CD4-positive, alpha-beta memory T cell (primary cell): Measurements from ENCODE around the gene CBX1. TPM values are rescaled to one million over a fixed set of nuclear protein-coding genes. Genes with fewer than 3 reads are reported as not detected.
"Not testable (repeated sequence)": the region's sequence is repeated elsewhere in the genome, so short reads cannot be mapped to it uniquely, and the experiment has no call there.

Experiments
- CTCF ChIA-PET: fragments of 350-600 bp; sonication (Branson Sonifier 250); formaldehyde crosslinking; loops from one replicate; lab custom pipeline; 2021; ENCODE audit warnings: inconsistent platforms; ENCODE audit not compliant: partially characterized antibody; lab: Charles Lee
- POLR2A ChIA-PET: fragments of 350-600 bp; sonication (Branson Sonifier 250); formaldehyde crosslinking; loops from one replicate; lab custom pipeline; 2021; ENCODE audit not compliant: partially characterized antibody; lab: Charles Lee
- DNase-seq, 5 donors: peaks; one replicate each; pipeline versions ENCODE4 v3.0.0 to v3.0.0-alpha.2; 2020 to 2022; ENCODE audit warnings: mixed read lengths in 1 of 5
- H3K27ac ChIP-seq: one replicate; pipeline ENCODE4 v1.7.0; 2013; ENCODE audit warnings: low read depth, low read length
- H3K27me3 ChIP-seq: 2 replicates; pipeline ENCODE4 v1.7.0; 2013; ENCODE audit warnings: mild to moderate bottlenecking, low read length, moderate library complexity; ENCODE audit not compliant: insufficient read depth
- H3K36me3 ChIP-seq: 2 replicates; pipeline ENCODE4 v1.7.0; 2013; ENCODE audit warnings: mild to moderate bottlenecking, low read length, moderate library complexity; ENCODE audit not compliant: insufficient read depth
- H3K4me1 ChIP-seq: 2 replicates; pipeline ENCODE4 v1.7.0; 2013; ENCODE audit warnings: mild to moderate bottlenecking, low read length, moderate library complexity; ENCODE audit not compliant: insufficient read depth
- H3K4me3 ChIP-seq, 2 donors: one replicate each; pipeline ENCODE4 v1.7.0; 2013; ENCODE audit warnings: low read length in 2 of 2, mild to moderate bottlenecking in 1 of 2
- H3K9me3 ChIP-seq, 2 donors: one replicate each; pipeline ENCODE4 v1.7.0; 2013; ENCODE audit warnings: low read length in 2 of 2, control low read depth in 1 of 2; ENCODE audit not compliant: control insufficient read depth in 1 of 2
- H3K27ac Mint-ChIP-seq, 7 donors: one replicate each; pipeline ENCODE4 v1.8.0; 2020 to 2021; ENCODE audit warnings: mixed read lengths in 7 of 7, mild to moderate bottlenecking in 6 of 7, inconsistent platforms in 3 of 7, moderate library complexity in 3 of 7
- H3K27me3 Mint-ChIP-seq, 2 donors: one replicate each; pipeline ENCODE4 v1.8.0; 2020 to 2021; ENCODE audit warnings: mixed read lengths in 2 of 2
- H3K36me3 Mint-ChIP-seq, 2 donors: one replicate each; pipeline ENCODE4 v1.8.0; 2020 to 2021; ENCODE audit warnings: mixed read lengths in 2 of 2, inconsistent platforms in 1 of 2, mild to moderate bottlenecking in 1 of 2
- H3K4me1 Mint-ChIP-seq, 4 donors: one replicate each; pipeline ENCODE4 v1.8.0; 2020 to 2021; ENCODE audit warnings: mixed read lengths in 4 of 4, mild to moderate bottlenecking in 1 of 4
- H3K4me3 Mint-ChIP-seq, 8 donors: one replicate each; pipeline ENCODE4 v1.8.0; 2020 to 2021; ENCODE audit warnings: mixed read lengths in 8 of 8, mild to moderate bottlenecking in 7 of 8, moderate library complexity in 6 of 8, inconsistent platforms in 3 of 8
- H3K9me3 Mint-ChIP-seq, 8 donors: one replicate each; pipeline ENCODE4 v1.8.0; 2020 to 2021; ENCODE audit warnings: mixed read lengths in 8 of 8, mild to moderate bottlenecking in 5 of 8, inconsistent platforms in 3 of 8, moderate library complexity in 1 of 8
- intact Hi-C: fragments of 100-400 bp; cut with micrococcal nuclease; formaldehyde crosslinking; loops from one replicate; pipeline ENCODE4 v1.15.1; 2023
- polyA plus RNA-seq, 2 donors: library from polyadenylated mRNA; unstranded; fragments of 300-500 nt; fragmentation: Illumina TruSeq; gene quantifications; one replicate each; pipeline ENCODE4 v1.2.3, GENCODE V29; 2021
- total RNA-seq, 2 experiments: library from RNA; stranded (reverse); gene quantifications; one replicate each; pipeline ENCODE4 v1.2.3, GENCODE V29; 2021

CBX1 gene
- total and polyA plus RNA-seq, 4 experiments from 2014 or later: 10.1 to 37.1 (median 26.9) TPM

- Histone ChIP-seq H3K4me1 (no peaks in the 10 kb centered on the region), H3K4me3 (no peak overlapping the region), H3K27me3 (no peaks in the 10 kb centered on the region), H3K27ac (no peak overlapping the region), H3K9me3 (no peaks in the 10 kb centered on the region), H3K36me3 (no peaks in the 10 kb centered on the region)
- ChIA-PET POLR2A (interaction anchor here (1.1 kb wide), 1 partner anchor 49 kb away, joined by 3 read pairs; no protein-coding TSS in a partner anchor), CTCF (interaction anchor here (1.2 to 13.3 kb wide), 6 partner anchors 10 to 537 kb away, joined by 3 to 174 read pairs (median 31); partner anchors contain the start of gene CBX1)
- DNase-seq: no peak
- no peak overlapping the region for H3K4me3 Mint-ChIP-seq
- H3K27ac Mint-ChIP-seq: no peak overlapping the region
- H3K9me3 Mint-ChIP-seq: no peaks in the 10 kb centered on the region
- peaks cover 2 to 4% of the 10 kb centered on the region in 2 donors for H3K36me3 Mint-ChIP-seq
- intact Hi-C loops: loop anchor here (2.0 to 10.0 kb wide), 2 partner anchors 19 to 137 kb away; partner anchors contain the start of genes CBX1 and PNPO
- no peaks in the 10 kb centered on the region for H3K27me3 Mint-ChIP-seq
- H3K4me1 Mint-ChIP-seq: peaks cover 6 to 10% (median 6%) of the 10 kb centered on the region in 4 donors
These were observed 19.4 kb downstream of the CBX1 start for GRCh38 chr17:48081858-48082257.

GRCh38 chr17:48077152-48077551 lies 24.1 kb downstream of the CBX1 start:
- Mint-ChIP-seq H3K36me3 (peaks cover 16 to 27% of the 10 kb centered on the region in 2 donors), H3K4me1 (peaks cover 0 to 12% (median 4%) of the 10 kb centered on the region in 4 donors)
- peaks cover 19% of the 10 kb centered on the region for H3K36me3 ChIP-seq
- H3K27ac ChIP-seq, H3K9me3 Mint-ChIP-seq, H3K27ac Mint-ChIP-seq, POLR2A ChIA-PET, H3K4me1 ChIP-seq, H3K9me3 ChIP-seq, H3K27me3 Mint-ChIP-seq, DNase-seq, intact Hi-C loops, H3K4me3 Mint-ChIP-seq, H3K27me3 ChIP-seq, H3K4me3 ChIP-seq: not testable (repeated sequence)
- CTCF ChIA-PET: interaction anchor here (1.5 to 13.3 kb wide), 7 partner anchors 9 to 541 kb away, joined by 3 to 174 read pairs (median 6); no protein-coding TSS in a partner anchor

- peaks cover 32% of the 10 kb centered on the region for H3K36me3 ChIP-seq
- Mint-ChIP-seq H3K9me3 (no peaks in the 10 kb centered on the region), H3K36me3 (peaks cover 16 to 38% of the 10 kb centered on the region in 2 donors), H3K27ac (peak overlapping the region in 2 of 7 donors; percentile 48 to 57), H3K27me3 (no peaks in the 10 kb centered on the region), H3K4me1 (peaks cover 0 to 6% (median 2%) of the 10 kb centered on the region in 4 donors), H3K4me3 (no peak overlapping the region)
- ChIA-PET POLR2A (interaction anchor here (1.2 to 1.6 kb wide), 2 partner anchors 26 to 49 kb away, joined by 5 to 6 read pairs; no protein-coding TSS in a partner anchor), CTCF (interaction anchor here (0.7 to 13.3 kb wide), 28 partner anchors 8 to 544 kb away, joined by 3 to 174 read pairs (median 8); partner anchors contain the start of genes COPZ2, NFE2L1, PNPO and SCRN2)
- no peaks in the 10 kb centered on the region for H3K4me1 ChIP-seq
- DNase-seq: peak; percentile 64 to 85 (median 69)
- no peak overlapping the region for H3K4me3 ChIP-seq
- intact Hi-C loops: loop anchor here (1.0 kb wide), 3 partner anchors 37 to 96 kb away; partner anchors contain the start of gene COPZ2
- H3K27ac ChIP-seq: no peak overlapping the region
- H3K27me3 ChIP-seq: no peaks in the 10 kb centered on the region
- H3K9me3 ChIP-seq: no peaks in the 10 kb centered on the region
These were observed 26.8 kb downstream of the CBX1 start for GRCh38 chr17:48074322-48075081.

GRCh38 chr17:48073566-48074094 lies 27.6 kb downstream of the CBX1 start:
- not testable (repeated sequence) for H3K9me3 Mint-ChIP-seq, H3K27me3 ChIP-seq, H3K4me3 ChIP-seq, H3K27ac ChIP-seq, H3K4me1 Mint-ChIP-seq, DNase-seq, H3K27me3 Mint-ChIP-seq, H3K27ac Mint-ChIP-seq, H3K4me1 ChIP-seq, H3K4me3 Mint-ChIP-seq, H3K9me3 ChIP-seq
- H3K36me3 Mint-ChIP-seq: peaks cover 16 to 42% of the 10 kb centered on the region in 2 donors
- ChIA-PET POLR2A (interaction anchor here (0.9 to 1.2 kb wide), 2 partner anchors 25 to 48 kb away, joined by 5 read pairs; no protein-coding TSS in a partner anchor), CTCF (interaction anchor here (0.7 to 7.2 kb wide), 23 partner anchors 9 to 545 kb away, joined by 3 to 148 read pairs (median 6); partner anchors contain the start of genes COPZ2, NFE2L1, PNPO and SCRN2)
- peaks cover 32% of the 10 kb centered on the region for H3K36me3 ChIP-seq
- intact Hi-C loops: loop anchor here (1.0 kb wide), 3 partner anchors 36 to 95 kb away; partner anchors contain the start of gene COPZ2

- ChIA-PET POLR2A (interaction anchor here (1.0 kb wide), 1 partner anchor 47 kb away, joined by 3 read pairs; no protein-coding TSS in a partner anchor), CTCF (interaction anchor here (0.5 to 7.2 kb wide), 9 partner anchors 12 to 125 kb away, joined by 3 to 148 read pairs (median 18); partner anchors contain the start of gene COPZ2)
- H3K27ac ChIP-seq, intact Hi-C loops, H3K9me3 Mint-ChIP-seq, H3K9me3 ChIP-seq, H3K4me1 Mint-ChIP-seq, H3K4me3 ChIP-seq, H3K27me3 Mint-ChIP-seq, H3K4me1 ChIP-seq, DNase-seq, H3K4me3 Mint-ChIP-seq, H3K27me3 ChIP-seq: not testable (repeated sequence)
- H3K36me3 Mint-ChIP-seq: peaks cover 20 to 46% of the 10 kb centered on the region in 2 donors
- H3K36me3 ChIP-seq: peaks cover 32% of the 10 kb centered on the region
- H3K27ac Mint-ChIP-seq: peak overlapping the region in 1 of 7 donors; percentile 19
These were observed 28.5 kb downstream of the CBX1 start for GRCh38 chr17:48072811-48073210.

- Mint-ChIP-seq H3K9me3 (no peaks in the 10 kb centered on the region), H3K4me3 (no peak overlapping the region), H3K27me3 (no peaks in the 10 kb centered on the region), H3K27ac (no peak overlapping the region), H3K36me3 (peaks cover 20 to 48% of the 10 kb centered on the region in 2 donors), H3K4me1 (peaks cover 0 to 6% (median 2%) of the 10 kb centered on the region in 4 donors)
- DNase-seq: no peak
- Histone ChIP-seq H3K4me3 (no peak overlapping the region), H3K36me3 (peaks cover 36% of the 10 kb centered on the region), H3K4me1 (no peaks in the 10 kb centered on the region), H3K27ac (no peak overlapping the region), H3K27me3 (no peaks in the 10 kb centered on the region), H3K9me3 (no peaks in the 10 kb centered on the region)
- intact Hi-C loops: no loop called here
- CTCF ChIA-PET: interaction anchor here (1.3 to 7.2 kb wide), 5 partner anchors 10 to 93 kb away, joined by 3 to 148 read pairs (median 4); partner anchors contain the start of gene COPZ2
- POLR2A ChIA-PET: interaction anchor here (1.0 kb wide), 1 partner anchor 46 kb away, joined by 3 read pairs; no protein-coding TSS in a partner anchor
These were observed 29.6 kb downstream of the CBX1 start for GRCh38 chr17:48071654-48072053.
